H1 (cell line): ENCODE data around the gene MMAB. TPM values are rescaled to one million over a fixed set of nuclear protein-coding genes. Genes with fewer than 3 reads are reported as not detected.

Experiments
- CBX5 ChIP-seq: fragments of 300-800, 300-1000 bp; sonication (generic); IDR thresholded peaks from 2 replicates; pipeline ENCODE4 v1.7.1; 2016; ENCODE audit warnings: antibody characterized with exemption, low read length, low read depth
- CEBPB ChIP-seq: IDR thresholded peaks from 2 replicates; pipeline ENCODE4 v1.6.1; 2012; ENCODE audit warnings: low read depth, low read length
- FOSL1 ChIP-seq: IDR thresholded peaks from 2 replicates; pipeline ENCODE4 v1.6.1; 2011; ENCODE audit warnings: mild to moderate bottlenecking, low read depth, low read length, moderate library complexity; ENCODE audit not compliant: insufficient read depth
- MAFK ChIP-seq: IDR thresholded peaks from 2 replicates; pipeline ENCODE4 v1.6.1; 2012; ENCODE audit warnings: low read depth, mild to moderate bottlenecking, improper control_type of control experiment, low read length
- POLR2A ChIP-seq, 2 experiments: IDR thresholded peaks; 1 replicate in 1 of 2; 2 replicates in 1 of 2; pipeline ENCODE4 v1.6.1; 2011; ENCODE audit warnings: low read depth in 2 of 2, low read length in 2 of 2, mild to moderate bottlenecking in 2 of 2; ENCODE audit errors: control extremely low read depth in 1 of 2
- SIN3A ChIP-seq, 2 experiments: IDR thresholded peaks in 1 of 2; conservative IDR thresholded peaks in 1 of 2; 2 replicates each; pipeline ENCODE4 v1.6.1; 2011 to 2012; ENCODE audit warnings: low read length in 2 of 2, improper control_type of control experiment in 1 of 2, low read depth in 1 of 2, mild to moderate bottlenecking in 1 of 2
- SIRT6 ChIP-seq: IDR thresholded peaks from one replicate; pipeline ENCODE4 v1.7.1; 2012; ENCODE audit warnings: low read length, inconsistent platforms
- SRF ChIP-seq: IDR thresholded peaks from 2 replicates; pipeline ENCODE4 v1.6.1; 2011; ENCODE audit warnings: mild to moderate bottlenecking, low read depth, low read length, moderate library complexity
- polyA plus RNA-seq, 7 experiments: library from polyadenylated mRNA; depleted of rRNA in 3 of 7; stranded (reverse) in 5 of 7; unstranded in 2 of 7; fragments of >200 nt in 5 of 7; fragments of 200-250 nt in 2 of 7; gene quantifications; 1 replicate in 5 of 7; 2 replicates in 1 of 7; 4 replicates in 1 of 7; pipeline versions ENCODE4 v1.2.1 to v1.2.3, GENCODE V29; 2011 to 2013; ENCODE audit warnings: missing spikeins in 2 of 7, mixed read lengths in 2 of 7
- total RNA-seq: library from RNA; stranded (reverse); fragmentation: NEBNext Ultra II Directional; extraction: Animal tissue kit (Norgen Biotek cat#: 25700); gene quantifications from 2 replicates; pipeline ENCODE4 v1.2.1, GENCODE V29; 2021

Gene MMAB
- total and polyA plus RNA-seq, 2 of the 8 experiments (the other 6 are each of a cell fraction or from before 2014, with no cell fraction given): 12.9 to 18.5 TPM

DNA sequence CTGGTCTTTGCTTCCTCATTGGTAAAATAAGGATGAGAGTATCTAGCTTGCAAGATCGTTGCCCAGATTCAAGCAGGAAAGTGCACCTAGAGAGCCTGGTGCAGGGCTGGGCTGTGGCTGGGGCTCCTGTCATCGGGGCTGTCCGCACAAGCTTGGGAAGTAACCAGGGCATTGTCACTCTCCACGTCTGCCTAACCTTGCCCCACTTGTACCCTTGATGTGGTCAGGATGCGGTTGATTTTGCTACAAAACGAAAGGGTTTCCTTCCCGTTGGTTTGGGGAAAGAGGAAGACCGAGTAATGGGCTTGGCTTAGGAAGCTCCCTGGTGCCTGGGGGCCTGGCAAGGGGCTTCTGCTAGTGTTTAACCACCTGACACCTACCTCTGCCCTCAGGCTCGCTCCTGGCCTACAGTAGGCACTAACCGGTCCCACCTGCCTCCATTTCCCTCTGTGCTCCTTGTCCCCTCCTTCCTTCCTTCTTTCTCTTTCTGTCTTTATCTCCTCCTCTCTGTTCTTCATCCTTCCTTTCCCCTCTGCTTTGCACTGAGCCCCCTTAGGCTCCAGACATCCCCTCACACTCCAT is 22.1 kb upstream of the MMAB start (continued):
- TF ChIP-seq SIRT6: no peak
- TF ChIP-seq FOSL1: no peak
- TF ChIP-seq CBX5: no peak
- TF ChIP-seq SIN3A (conservative IDR thresholded peaks at IDR 0.05 in 1 of 2, IDR thresholded peaks at IDR 0.05 in 1 of 2; ENCODE audit: low read depth in 1 of 2, low read length in 2 of 2): no peak
- TF ChIP-seq POLR2A (IDR thresholded peaks at IDR 0.05; ENCODE audit: control extremely low read depth in 1 of 2, low read depth in 2 of 2, low read length in 2 of 2): no peak
- TF ChIP-seq CEBPB: no peak
- TF ChIP-seq SRF: no peak
- TF ChIP-seq MAFK: no peak
